Inflammatory macrophage (primary cell): ENCODE results near the gene ASB13.
"Not testable (repeated sequence)": the region's sequence is repeated elsewhere in the genome, so short reads cannot be mapped to it uniquely, and the experiment has no call there.

Experiments
- DNase-seq, 2 donors: peaks; one replicate each; pipeline ENCODE4 v3.0.0-alpha.2; 2020 to 2022

The ASB13 gene

DNA sequence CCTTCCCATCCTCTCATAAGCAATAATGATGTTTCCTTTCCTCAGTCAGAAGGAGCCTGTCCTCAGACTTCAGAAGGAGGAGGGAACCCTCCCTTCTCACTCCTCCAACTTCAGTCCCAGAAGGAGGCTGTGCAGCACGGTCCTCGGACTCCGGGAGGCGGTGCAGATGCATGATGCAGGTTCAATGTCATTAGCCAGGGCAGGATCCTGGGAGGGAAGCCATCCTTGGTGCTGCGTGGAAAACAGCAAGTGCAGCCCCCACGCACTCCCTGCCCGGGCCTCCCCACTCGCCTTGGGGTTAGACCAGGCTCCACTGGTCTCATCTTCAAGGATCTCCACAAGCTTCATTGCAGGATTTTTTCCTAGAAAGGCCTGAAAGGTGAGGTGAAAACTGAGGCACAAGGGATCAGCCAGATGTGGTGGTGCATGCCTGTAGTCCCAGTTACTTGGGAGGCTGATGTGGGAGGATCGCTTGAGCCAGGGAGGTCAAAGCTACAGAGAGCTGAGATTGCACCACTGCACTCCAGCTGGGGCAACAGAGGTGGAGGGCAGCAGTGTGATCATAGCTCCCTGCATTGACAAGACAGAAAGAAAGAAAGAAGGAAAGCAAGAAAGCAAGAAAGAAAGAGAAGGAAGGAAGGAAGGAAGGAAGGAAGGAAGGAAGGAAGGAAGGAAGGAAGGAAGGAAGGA, 62.0 kb downstream of the ASB13 start:
- DNase-seq = no peak

DNA sequence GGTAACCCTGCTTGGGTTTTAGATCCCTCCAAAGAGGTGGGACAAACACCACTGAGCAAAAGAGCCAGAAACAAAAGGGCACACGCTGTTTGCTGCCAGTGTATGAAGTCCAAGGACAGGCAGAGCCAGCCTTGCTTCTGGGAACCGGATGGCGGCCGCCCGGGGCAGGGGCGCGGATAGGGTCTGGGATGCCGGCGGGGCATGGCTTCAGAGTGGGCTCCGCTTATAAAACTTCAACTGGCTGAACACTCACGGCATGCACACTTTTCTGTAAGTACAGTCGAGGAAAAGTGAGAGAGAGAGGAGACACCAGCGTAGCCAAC, 62.6 kb downstream of the ASB13 start:
- no peak for DNase-seq

DNA sequence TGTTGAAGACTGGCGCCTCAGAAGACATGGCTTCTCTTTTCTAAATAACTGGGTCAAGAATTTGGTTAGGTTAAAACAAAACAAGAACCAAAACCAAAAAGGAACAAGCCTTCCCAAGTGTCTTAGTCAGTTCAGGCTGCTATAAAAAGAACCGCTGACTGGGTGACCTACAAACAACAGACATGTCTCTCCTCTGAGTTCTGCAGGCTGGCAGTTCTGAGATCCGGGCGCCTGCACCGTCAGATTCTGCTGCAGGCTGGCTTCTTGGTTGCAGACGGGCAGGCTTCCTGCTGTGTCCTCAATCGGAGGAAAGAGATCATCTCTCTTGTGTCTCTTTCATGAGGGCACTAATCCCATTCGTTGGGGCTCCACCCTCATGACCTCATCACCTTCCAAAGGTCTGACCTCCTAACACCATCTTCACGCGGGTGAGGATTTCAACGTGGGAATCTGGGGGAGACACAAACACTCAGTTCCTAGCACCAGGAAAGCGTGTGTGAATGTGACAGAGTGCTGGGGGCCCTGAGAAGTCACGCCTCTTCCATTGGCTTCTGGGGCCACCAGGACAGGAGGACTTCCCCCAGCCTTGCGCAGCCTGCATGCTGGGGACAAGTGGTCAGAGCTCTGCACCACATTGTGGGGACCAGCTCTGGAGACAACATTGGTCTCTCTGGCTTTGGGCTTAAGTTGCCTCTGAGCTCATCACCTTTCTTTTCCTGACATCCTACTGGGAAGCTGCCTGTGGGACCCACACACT, 63.1 kb downstream of the ASB13 start:
- DNase-seq = peak in 1 of 2 donors; percentile 1

DNA sequence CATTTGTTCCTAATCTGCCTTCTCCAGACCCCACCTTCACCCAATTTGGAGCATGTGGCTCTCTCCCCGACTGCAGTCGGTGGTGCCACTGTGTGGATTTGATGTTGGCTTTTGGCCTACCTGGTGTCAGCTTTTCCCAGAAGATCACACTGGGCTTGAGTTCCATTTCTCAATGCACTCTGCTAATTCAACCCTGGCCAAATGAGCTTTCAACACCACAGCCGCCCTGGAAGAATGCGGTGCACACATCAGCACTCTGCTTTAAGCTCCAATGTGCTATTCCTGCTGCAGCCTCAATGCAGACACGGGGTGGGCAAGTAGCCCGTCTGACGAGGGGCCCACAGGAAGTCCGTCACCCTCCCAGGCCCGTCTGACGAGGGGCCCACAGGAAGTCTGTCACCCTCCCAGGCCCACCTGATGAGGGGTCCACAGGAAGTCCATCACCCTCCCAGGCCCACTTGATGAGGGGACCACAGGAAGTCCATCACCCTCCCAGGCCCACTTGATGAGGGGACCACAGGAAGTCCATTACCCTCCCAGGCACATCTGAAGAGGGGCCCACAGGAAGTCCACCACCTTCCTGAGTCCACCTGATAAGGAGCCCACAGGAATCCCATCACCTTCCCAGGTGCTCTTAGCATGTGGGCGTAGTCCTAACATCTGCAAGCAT, 64.4 kb downstream of the ASB13 start:
- no peak for DNase-seq

DNA sequence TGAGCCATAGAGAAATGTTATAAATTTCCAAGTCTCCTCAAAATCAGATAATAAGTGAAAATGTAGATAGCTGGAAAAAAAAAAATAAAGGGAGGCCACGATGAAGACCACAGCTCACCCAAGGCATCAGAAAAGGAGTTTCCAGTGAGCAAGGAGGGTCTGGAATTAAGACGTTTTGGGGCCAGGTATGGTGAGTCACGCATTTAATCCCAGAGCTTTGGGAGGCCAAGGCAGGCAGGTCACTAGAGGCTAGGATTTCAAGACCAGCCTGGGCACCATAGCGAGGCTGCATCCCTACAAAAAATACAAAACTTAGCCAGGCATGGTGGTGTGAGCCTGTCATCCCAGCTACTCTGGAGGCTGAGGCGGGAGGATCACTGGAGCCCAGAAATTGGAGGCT, 65.5 kb downstream of the ASB13 start:
- DNase-seq = no peak

DNA sequence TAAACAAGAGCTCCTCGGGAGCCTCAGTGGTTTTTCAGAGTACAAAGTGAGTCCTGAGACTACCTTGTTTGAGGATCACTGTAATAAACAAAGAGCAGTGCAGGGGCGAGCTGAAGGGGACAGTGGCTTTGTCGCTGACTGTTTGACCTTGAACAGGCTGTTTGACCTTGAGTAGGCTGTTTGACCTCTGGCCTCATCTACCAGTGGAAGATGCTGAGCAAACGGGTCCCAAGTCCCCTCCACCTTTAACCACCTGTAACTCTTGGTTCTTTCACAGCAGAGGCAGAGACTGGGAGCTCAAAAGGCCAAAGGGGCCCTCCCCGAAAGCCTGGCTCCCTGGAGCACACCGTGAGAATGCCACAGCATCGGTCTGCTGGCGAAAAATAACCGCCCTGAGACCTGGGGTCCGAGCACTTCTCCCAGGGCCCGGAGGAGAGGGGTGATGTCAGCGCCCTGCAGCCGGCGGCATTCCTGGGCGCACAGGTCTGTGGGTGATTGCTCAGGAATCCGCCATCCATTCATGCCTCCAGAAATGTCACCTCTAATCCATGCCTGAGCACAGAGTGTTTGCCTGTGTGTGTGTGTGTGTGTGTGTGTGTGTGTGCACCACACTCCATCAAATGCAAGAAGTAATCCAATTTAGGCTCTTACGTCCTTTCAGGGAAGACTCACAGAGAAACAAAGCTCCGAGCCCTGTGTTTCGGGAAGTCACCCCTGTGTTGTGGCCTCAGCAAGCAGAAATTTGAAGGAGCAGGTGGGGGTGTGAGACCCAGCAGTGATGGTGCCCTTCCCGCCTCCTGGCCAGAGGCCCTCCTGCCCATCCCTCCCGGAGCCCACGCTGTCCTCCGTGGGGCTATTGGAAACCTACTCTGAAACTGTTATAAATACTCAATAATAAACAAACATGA, 66.5 kb downstream of the ASB13 start:
- no peak for DNase-seq

DNA sequence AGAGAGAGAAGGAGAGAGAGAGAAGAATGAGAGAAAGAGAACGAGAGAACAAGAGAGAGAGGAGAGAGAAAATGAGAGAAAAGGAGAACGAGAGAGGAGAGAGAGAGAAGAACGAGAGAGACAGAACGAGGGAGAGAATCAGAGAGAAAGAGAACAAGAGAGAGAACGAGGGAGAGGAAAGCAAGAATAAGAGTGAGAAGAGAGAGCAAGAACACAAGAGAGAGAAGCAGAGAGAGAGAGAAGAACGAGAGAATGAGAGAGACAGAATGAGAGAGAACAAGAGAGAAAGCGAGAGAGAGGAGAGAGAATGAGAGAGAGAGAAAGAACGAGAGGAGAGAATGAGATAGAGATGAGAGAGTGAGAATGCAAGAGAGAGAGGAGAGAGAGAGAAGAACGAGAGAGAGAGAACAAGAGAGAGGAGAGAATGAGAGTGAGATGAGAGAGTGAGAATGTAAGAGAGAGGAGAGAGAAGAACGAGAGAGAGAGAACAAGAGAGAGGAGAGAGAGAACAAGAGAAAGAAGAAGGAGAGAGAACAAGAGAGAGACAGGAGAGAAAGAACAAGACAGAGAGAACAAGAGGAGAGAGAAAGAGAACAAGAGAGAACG, 68.2 kb downstream of the ASB13 start:
- DNase-seq = no peak

DNA sequence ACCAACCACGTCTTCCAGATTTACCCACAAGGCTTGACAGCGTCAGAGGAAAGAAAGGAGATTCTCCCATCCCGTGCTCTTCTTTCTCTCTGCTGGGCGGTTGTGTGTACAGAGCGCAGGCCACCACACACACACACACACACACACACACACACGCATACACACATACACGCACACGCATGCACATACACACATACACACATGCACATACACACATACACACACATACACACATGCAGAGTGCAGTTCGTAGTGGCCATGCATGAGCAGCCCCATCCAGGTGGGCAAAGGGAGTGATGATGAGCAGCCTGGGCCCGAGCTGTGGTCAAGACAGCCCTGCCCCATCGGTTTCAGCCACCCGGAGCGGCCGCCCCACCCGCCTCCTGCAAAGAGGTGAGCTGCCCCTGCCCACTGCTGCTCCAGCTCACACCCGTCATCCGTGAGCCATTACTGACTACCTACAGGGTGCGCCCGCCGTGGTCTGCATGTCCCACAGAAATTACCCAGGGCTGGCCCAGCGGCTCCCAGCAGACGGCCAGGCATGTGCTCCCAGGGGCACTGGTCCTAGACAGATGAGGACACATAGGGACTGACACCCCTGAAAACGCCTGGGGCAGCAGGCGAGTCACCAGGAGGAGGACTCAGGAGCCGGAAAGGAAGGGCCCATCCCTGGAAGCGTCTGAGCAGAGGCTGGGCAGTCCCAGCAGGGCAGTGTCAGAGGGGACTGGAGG, 69.6 kb downstream of the ASB13 start:
- DNase-seq = no peak

DNA sequence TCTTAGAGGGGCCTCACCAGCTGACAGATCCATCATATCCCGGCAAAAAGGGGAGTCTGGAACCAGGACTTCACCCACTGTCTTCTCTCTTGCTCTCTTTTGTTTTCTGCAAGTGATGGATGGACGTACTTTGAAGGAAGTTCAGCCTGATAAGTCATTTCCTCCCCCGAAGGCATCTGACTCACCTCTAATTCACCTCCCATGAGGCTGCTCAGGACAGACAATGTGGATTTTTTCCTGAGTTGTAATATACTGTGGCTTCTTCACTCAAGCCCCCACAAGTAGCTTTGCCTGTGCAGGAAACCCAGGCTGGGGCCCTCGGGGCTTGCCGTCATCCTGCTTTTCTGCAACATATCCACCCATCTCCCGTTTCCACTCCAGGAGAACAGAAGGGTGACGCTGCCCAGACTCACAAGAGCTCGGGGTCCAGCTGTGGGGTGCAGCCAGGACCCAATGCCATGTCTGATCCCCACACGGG, 70.4 kb downstream of the ASB13 start:
- no peak for DNase-seq

DNA sequence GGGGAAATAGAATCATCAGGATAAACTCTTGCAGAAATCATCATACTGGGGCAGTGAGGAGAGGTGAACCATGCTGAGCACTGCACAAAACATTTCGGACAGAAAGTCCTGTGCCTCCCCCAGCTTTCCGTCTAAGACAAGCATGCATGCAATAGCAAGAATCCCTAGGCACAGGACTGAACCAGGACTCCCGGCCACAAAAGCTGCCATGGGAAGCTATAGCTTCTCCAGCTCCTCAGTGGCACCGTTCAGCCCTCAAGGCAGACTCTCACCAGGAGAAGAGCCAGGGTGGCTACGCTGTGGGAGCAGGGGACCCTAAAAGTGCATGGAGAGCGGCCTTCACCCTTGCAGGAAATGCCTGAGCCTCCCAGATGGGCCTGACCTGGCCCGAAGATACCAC, 70.8 kb downstream of the ASB13 start:
- DNase-seq = no peak

DNA sequence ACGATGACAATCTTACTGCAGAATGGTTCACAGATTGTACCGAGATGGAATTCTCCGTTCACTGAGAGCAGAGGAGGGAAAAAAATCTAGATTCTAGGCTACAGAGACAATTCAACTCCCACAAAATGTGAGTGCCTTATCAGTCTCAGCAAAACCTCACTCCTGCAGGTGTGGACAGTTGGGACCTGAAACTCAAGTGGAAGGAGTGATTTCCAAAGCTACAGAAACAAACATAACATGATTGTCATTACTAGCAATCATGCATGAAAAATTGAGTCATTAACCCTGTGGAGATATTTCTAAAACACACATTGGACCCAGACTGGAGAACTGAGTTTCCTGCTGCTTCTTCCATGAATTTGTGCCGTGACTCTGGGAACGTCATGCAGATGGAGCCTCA, 71.3 kb downstream of the ASB13 start:
- no peak for DNase-seq

DNA sequence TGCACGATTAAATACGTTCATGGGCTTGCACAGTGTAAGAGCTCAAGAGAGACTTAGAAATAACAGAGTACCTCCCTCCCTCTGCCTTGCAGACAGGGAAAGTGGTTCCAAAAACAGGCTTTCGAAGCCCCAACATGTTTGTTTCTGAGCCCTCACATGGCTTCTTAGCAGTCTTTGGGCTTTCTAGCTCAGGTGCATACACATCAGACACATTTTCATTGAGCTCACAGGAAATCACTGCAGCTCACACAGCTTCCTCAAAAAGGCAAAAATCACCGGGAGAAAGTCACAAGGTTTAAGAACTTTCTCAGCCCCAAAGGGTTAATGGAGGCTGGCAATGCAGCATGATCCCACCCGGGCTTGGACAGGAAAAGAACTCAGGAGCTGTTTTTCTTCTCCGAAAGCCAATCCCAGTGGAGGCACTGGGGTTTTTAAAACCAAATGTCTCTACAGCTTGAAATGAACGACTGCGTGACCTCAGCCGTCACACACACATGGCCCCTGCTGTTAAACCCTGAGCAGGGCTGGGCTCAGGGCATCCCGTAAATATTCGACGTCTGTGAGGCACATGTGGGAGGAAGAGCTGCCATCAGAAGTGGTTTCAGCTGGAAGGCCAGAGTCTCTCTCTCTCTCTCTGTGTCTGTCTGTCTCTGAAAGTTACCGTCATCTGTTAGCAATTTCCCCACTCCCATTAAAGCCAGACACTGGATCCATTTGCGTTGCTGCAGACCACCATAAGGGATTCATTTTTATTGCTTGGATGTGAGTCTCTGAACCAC, 71.9 kb downstream of the ASB13 start:
- DNase-seq = no peak

DNA sequence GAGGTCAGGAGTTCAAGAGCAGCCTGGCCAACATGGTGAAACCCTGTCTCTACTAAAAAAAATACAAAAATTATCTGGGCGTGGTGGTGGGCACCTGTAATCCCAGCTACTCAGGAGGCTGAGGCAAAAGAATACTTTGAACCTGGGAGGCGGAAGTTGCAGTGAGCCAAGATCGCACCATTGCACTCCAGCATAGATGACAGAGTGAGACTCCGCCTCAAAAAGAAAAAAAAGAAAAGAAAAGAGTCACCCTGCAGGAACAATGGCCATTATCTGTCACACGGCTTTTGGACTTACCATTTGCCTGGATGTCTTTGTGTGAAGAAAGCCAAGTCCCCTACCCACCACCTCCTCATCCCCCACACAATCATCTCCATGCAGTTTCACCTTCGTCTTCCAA, 73.0 kb downstream of the ASB13 start:
- not testable (repeated sequence) for DNase-seq

DNA sequence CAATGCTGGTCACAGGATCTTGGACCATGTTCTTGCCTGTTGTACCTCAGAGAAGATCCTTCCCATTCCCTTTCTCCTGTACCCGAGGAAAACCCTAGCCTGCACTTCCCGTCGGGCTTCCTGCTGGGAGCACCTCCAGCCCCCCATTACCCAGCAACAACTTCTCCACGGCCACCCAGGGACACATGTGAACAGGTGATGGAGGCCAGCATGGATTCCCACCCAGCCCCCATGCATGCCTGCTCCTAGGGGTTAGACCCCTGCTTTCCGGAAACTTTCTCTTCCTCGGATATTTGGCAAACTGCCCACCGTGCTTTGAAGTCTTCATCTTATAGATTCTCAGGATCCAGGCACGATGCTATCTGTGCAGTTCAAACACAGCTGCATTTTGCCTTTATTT, 74.3 kb downstream of the ASB13 start:
- no peak for DNase-seq

DNA sequence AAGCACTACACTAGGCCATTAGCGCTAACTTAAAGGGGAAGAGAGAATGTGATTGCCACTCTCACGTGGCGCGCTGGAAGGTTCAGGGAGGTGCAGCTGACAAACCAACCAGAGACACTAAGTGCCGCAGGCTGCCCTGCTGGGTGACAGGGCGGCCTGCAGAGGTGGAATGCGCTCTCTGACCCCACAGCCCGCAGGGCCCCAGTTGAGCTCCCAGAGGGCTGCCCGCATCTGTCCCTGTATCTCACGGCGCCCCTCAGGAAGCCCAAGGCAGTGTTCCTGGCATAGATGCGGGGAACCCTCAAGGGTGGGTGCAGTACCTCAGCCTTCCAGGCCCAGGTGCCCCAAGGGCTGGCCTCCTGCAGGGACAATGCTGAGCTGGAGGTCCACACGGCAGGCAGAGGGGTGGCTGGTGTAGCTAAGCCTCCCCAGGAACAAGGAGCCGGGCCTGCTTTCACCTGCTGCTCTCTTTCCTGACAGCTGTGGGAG, 75.0 kb downstream of the ASB13 start:
- no peak for DNase-seq

DNA sequence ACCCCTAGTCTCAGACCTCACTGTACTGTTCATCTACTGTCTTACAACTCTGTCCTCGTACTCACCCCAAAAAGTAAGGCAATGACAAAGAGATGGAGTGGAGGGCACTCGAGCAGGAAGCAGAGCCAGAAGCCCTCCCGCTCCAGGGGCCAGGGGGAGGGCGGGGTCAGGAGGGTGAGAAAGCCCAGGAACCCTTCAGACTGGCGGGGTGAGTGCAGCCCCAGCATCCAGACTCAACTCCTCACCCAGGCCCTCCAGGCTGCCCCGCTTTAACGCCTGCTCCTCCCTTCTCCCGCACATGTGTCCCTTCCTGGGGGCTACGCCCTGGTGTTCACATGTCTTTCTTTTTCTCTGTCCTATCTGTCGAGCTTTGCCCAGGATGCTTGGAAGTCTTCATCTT, 75.6 kb downstream of the ASB13 start:
- no peak for DNase-seq

DNA sequence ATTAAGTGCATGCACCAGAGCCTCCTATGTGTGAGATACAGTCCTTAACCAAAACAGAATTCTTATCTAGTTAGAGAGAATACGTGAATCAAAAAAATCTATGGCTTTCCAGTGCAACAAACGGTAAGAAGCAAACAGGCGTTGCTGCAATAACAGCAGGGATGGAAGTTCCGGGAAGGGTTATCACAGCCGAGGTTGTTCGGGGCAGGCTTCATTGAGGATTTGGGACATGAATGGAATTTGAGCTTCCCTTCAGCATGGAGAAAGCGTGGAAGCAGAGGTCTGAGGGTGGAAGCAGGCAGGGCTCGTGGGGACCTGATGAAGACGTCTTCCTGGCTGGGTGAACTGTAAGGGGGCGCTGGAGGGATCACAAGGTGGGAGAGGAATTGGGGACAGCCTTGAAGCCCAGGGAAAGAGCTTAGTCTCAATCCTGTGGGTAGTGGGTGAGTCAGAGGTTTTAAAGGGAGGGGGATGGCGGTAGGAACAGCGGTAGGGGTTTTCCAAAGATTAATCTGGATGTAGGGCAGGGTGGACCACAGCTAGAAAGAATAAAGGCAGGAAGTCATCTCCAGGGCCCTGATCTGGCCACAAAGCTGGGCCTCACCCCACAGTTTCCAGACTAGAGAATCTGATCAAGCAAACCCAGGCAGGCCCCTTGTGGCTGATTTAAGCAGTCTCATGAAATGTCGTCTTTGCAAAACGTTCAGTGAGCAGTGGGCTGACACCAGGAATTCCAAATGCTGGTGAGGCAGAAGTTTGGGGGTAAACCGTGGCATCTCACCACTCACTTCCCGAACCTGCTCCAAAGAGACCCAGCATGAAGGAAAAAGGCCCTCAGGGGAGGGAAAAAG, 76.5 kb downstream of the ASB13 start:
- no peak for DNase-seq

DNA sequence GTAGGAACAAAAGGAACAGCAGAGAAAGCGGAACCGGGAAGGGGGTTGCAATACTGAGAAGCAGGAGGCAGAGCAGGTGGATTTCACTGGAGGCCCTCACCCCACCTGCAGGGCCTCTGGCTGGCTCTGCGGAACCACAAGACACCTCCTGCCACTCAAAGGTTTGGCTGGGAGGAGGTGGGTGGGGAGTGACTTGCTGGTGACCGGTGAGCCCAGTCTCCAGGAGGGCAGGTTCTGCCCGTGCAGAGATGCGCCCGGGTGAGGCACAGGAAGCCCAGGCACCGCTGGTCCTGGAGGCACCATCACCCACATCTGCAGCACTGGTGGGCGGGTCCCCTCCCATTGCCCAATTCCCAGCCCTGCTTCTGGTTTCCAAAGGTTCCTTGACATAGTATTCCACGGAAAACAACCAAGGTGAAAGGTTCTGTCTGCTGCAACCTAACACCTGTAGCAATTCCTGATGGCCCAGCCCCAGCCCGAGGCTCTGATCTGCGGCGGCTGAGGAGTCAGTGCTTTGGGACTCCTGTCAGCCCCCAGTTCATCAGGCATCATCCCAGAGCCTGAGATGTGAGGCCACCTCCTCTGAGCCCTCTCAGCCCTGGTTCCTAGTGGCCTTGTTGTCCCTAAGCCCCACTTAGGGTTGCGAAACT, 77.3 kb downstream of the ASB13 start:
- DNase-seq = no peak
